HEK293 (cell line): ENCODE results near the gene SPECC1L.

ENCODE experiments used
- CTCF ChIA-PET: fragments of 350-600 bp; formaldehyde crosslinking; extraction: SDS; loops from one replicate; lab custom pipeline; 2021; ENCODE audit warnings: antibody characterized with exemption; lab: Yijun Ruan, JAX
- POLR2A ChIA-PET: fragments of 300-600 bp; formaldehyde crosslinking; extraction: SDS; loops from one replicate; lab custom pipeline; 2020; ENCODE audit warnings: antibody characterized with exemption, inconsistent platforms; lab: Yijun Ruan, JAX
- H3K27ac ChIP-seq: fragments of 200-500 bp; sonication (Bioruptor generic); 2 replicates; pipeline ENCODE4 v1.5.1; 2014; ENCODE audit warnings: low read depth, low read length, control low read depth, inconsistent platforms; ENCODE audit errors: extremely low read depth
- H3K36me3 ChIP-seq, 2 experiments: fragments of 200-500 bp in 1 of 2; sonication (Bioruptor generic) in 1 of 2; 1 replicate in 1 of 2; 2 replicates in 1 of 2; pipeline ENCODE4 v1.5.1; 2014 to 2017; ENCODE audit warnings: inconsistent platforms in 2 of 2, low read length in 2 of 2; ENCODE audit not compliant: control insufficient read depth in 2 of 2, insufficient read depth in 1 of 2
- H3K4me1 ChIP-seq: fragments of 200-500 bp; sonication (Bioruptor generic); 2 replicates; pipeline ENCODE4 v1.5.1; 2014; ENCODE audit warnings: mild to moderate bottlenecking, low read length, inconsistent platforms; ENCODE audit not compliant: control insufficient read depth, insufficient read depth
- H3K4me3 ChIP-seq: 2 replicates; pipeline ENCODE4 v1.5.1; 2011; ENCODE audit warnings: low read depth, mild to moderate bottlenecking, control low read depth, low read length, moderate library complexity
- H3K9me3 ChIP-seq: fragments of 200-500 bp; sonication (Bioruptor generic); 2 replicates; pipeline ENCODE4 v1.5.1; 2014; ENCODE audit warnings: low read depth, low read length, inconsistent platforms; ENCODE audit not compliant: control insufficient read depth, insufficient read depth
- AEBP2 ChIP-seq: fragments of 450-650 bp; formaldehyde crosslinking; IDR thresholded peaks from 2 replicates; pipeline ENCODE4 v1.5.1; 2016; ENCODE audit warnings: missing biosample characterization, missing genetic modification characterization, borderline replicate concordance
- FEZF1 ChIP-seq: fragments of 450-650 bp; formaldehyde crosslinking; IDR thresholded peaks from 2 replicates; pipeline ENCODE4 v1.5.1; 2016; ENCODE audit warnings: missing biosample characterization, missing genetic modification characterization
- HOXD13 ChIP-seq: sonication (generic); formaldehyde crosslinking; IDR thresholded peaks from 2 replicates; pipeline ENCODE4 v1.8.0; 2022; ENCODE audit warnings: missing genetic modification reagents, borderline replicate concordance
- PRDM1 ChIP-seq: fragments of 450-650 bp; formaldehyde crosslinking; IDR thresholded peaks from 2 replicates; pipeline ENCODE4; 2016; ENCODE audit warnings: missing biosample characterization, missing genetic modification characterization
- PRDM4 ChIP-seq: fragments of 450-650 bp; formaldehyde crosslinking; IDR thresholded peaks from 2 replicates; pipeline ENCODE4 v1.5.1; 2017; ENCODE audit warnings: missing biosample characterization, missing genetic modification characterization
- TRIM28 ChIP-seq: IDR thresholded peaks from 2 replicates; pipeline ENCODE4 v1.6.1; 2011; ENCODE audit warnings: low read length, control low read depth, borderline replicate concordance
- ZBTB48 ChIP-seq: fragments of 450-650 bp; formaldehyde crosslinking; IDR thresholded peaks from 2 replicates; pipeline ENCODE4 v1.5.1; 2016; ENCODE audit warnings: missing biosample characterization, missing genetic modification characterization
- ZBTB7A ChIP-seq: fragments of 450-650 bp; formaldehyde crosslinking; IDR thresholded peaks from 2 replicates; pipeline ENCODE4 v1.5.1; 2016; ENCODE audit warnings: low read depth, missing biosample characterization, missing genetic modification characterization
- ZNF10 ChIP-seq: fragments of 450-650 bp; formaldehyde crosslinking; IDR thresholded peaks from 2 replicates; pipeline ENCODE4 v1.5.1; 2017; ENCODE audit warnings: missing biosample characterization, missing genetic modification characterization
- ZNF16 ChIP-seq: fragments of 450-650 bp; formaldehyde crosslinking; IDR thresholded peaks from 2 replicates; pipeline ENCODE4 v1.5.1; 2016; ENCODE audit warnings: low read depth, missing biosample characterization, missing genetic modification characterization
- ZNF184 ChIP-seq: fragments of 450-650 bp; IDR thresholded peaks from 2 replicates; pipeline ENCODE4 v1.5.1; 2018; ENCODE audit warnings: missing biosample characterization, mild to moderate bottlenecking, missing genetic modification characterization
- ZNF2 ChIP-seq: fragments of 450-650 bp; formaldehyde crosslinking; IDR thresholded peaks from 2 replicates; pipeline ENCODE4 v1.5.1; 2016; ENCODE audit warnings: missing biosample characterization, missing genetic modification characterization
- ZNF223 ChIP-seq: fragments of 450-650 bp; formaldehyde crosslinking; IDR thresholded peaks from 2 replicates; pipeline ENCODE4 v1.5.1; 2016; ENCODE audit warnings: missing biosample characterization, missing genetic modification characterization
- ZNF23 ChIP-seq: fragments of 450-650 bp; formaldehyde crosslinking; IDR thresholded peaks from 2 replicates; pipeline ENCODE4 v1.5.1; 2016; ENCODE audit warnings: missing biosample characterization, missing genetic modification characterization, borderline replicate concordance
- ZNF26 ChIP-seq: fragments of 450-650 bp; formaldehyde crosslinking; IDR thresholded peaks from 2 replicates; pipeline ENCODE4 v1.5.1; 2016; ENCODE audit warnings: missing biosample characterization, missing genetic modification characterization
- ZNF354C ChIP-seq: fragments of 450-650 bp; formaldehyde crosslinking; IDR thresholded peaks from 2 replicates; pipeline ENCODE4 v1.5.1; 2016; ENCODE audit warnings: missing biosample characterization, missing genetic modification characterization, low read depth, borderline replicate concordance
- ZNF529 ChIP-seq: fragments of 450-650 bp; formaldehyde crosslinking; IDR thresholded peaks from 2 replicates; pipeline ENCODE4 v1.5.1; 2017; ENCODE audit warnings: missing genetic modification characterization, missing biosample characterization; ENCODE audit not compliant: insufficient replicate concordance
- ZNF555 ChIP-seq: fragments of 450-650 bp; formaldehyde crosslinking; conservative IDR thresholded peaks from 2 replicates; pipeline ENCODE4 v1.5.1; 2017; ENCODE audit warnings: missing biosample characterization, mild to moderate bottlenecking, missing genetic modification characterization, inconsistent platforms
- ZNF623 ChIP-seq: fragments of 450-650 bp; formaldehyde crosslinking; IDR thresholded peaks from 2 replicates; pipeline ENCODE4 v1.5.1; 2016; ENCODE audit warnings: missing biosample characterization, missing genetic modification characterization
- ZNF624 ChIP-seq: fragments of 450-650 bp; formaldehyde crosslinking; IDR thresholded peaks from 2 replicates; pipeline ENCODE4 v1.5.1; 2017; ENCODE audit warnings: missing biosample characterization, missing genetic modification characterization
- ZNF626 ChIP-seq: fragments of 450-650 bp; sonication (Bioruptor Pico); formaldehyde crosslinking; IDR thresholded peaks from 2 replicates; pipeline ENCODE4 v1.5.1; 2018; ENCODE audit warnings: missing biosample characterization, missing genetic modification characterization, inconsistent platforms
- ZNF837 ChIP-seq: fragments of 450-650 bp; formaldehyde crosslinking; IDR thresholded peaks from 2 replicates; pipeline ENCODE4 v1.5.1; 2016; ENCODE audit warnings: missing biosample characterization, missing genetic modification characterization
- TF ChIP-seq, protein P1 (sequence below): fragments of 450-650 bp; formaldehyde crosslinking; IDR thresholded peaks from 2 replicates; pipeline ENCODE4 v1.5.1; 2016; ENCODE audit warnings: missing biosample characterization, missing genetic modification characterization
- TF ChIP-seq, protein P2 (sequence below): fragments of 450-650 bp; IDR thresholded peaks from 2 replicates; pipeline ENCODE4 v1.5.1; 2018; ENCODE audit warnings: missing biosample characterization, missing genetic modification characterization
- TF ChIP-seq, protein P3 (sequence below): fragments of 450-650 bp; formaldehyde crosslinking; IDR thresholded peaks from 2 replicates; pipeline ENCODE4 v1.5.1; 2016; ENCODE audit warnings: missing biosample characterization, missing genetic modification characterization

SPECC1L gene

GRCh38 chr22:24451162-24451561, 180.5 kb downstream of the SPECC1L start:
- ChIA-PET POLR2A (no interaction called here), CTCF (no interaction called here)
- no peaks in the 10 kb centered on the region for H3K9me3 ChIP-seq
- H3K36me3 ChIP-seq = no peaks in the 10 kb centered on the region
- no peak overlapping the region for H3K27ac ChIP-seq
- no peak overlapping the region for H3K4me3 ChIP-seq
- H3K4me1 ChIP-seq = no peaks in the 10 kb centered on the region
- TF ChIP-seq ZNF837 = no peak
- TF ChIP-seq ZNF555 (tag by site-specific recombination) = no peak
- TF ChIP-seq ZNF624 (tag by site-specific recombination) = no peak
- no peak for TF ChIP-seq FEZF1 (tag by site-specific recombination)
- no peak for TF ChIP-seq ZNF26 (tag by site-specific recombination)
- TF ChIP-seq, protein P1, sequence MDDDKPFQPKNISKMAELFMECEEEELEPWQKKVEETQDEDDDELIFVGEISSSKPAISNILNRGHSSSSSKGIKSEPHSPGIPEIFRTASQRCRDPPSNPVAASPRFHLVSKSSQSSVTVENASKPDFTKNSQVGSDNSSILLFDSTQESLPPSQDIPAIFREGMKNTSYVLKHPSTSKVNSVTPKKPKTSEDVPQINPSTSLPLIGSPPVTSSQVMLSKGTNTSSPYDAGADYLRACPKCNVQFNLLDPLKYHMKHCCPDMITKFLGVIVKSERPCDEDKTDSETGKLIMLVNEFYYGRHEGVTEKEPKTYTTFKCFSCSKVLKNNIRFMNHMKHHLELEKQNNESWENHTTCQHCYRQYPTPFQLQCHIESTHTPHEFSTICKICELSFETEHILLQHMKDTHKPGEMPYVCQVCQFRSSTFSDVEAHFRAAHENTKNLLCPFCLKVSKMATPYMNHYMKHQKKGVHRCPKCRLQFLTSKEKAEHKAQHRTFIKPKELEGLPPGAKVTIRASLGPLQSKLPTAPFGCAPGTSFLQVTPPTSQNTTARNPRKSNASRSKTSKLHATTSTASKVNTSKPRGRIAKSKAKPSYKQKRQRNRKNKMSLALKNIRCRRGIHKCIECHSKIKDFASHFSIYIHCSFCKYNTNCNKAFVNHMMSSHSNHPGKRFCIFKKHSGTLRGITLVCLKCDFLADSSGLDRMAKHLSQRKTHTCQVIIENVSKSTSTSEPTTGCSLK (tag by site-specific recombination) = no peak
- no peak for TF ChIP-seq ZNF626 (tag by site-specific recombination)
- TF ChIP-seq, protein P2, sequence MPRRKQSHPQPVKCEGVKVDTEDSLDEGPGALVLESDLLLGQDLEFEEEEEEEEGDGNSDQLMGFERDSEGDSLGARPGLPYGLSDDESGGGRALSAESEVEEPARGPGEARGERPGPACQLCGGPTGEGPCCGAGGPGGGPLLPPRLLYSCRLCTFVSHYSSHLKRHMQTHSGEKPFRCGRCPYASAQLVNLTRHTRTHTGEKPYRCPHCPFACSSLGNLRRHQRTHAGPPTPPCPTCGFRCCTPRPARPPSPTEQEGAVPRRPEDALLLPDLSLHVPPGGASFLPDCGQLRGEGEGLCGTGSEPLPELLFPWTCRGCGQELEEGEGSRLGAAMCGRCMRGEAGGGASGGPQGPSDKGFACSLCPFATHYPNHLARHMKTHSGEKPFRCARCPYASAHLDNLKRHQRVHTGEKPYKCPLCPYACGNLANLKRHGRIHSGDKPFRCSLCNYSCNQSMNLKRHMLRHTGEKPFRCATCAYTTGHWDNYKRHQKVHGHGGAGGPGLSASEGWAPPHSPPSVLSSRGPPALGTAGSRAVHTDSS (tag by site-specific recombination) = no peak
- no peak for TF ChIP-seq PRDM4 (tag by site-specific recombination)
- TF ChIP-seq ZNF529 (tag by site-specific recombination) = no peak
- TF ChIP-seq PRDM1 (tag by site-specific recombination) = no peak
- no peak for TF ChIP-seq ZNF10 (tag by site-specific recombination)

DNA sequence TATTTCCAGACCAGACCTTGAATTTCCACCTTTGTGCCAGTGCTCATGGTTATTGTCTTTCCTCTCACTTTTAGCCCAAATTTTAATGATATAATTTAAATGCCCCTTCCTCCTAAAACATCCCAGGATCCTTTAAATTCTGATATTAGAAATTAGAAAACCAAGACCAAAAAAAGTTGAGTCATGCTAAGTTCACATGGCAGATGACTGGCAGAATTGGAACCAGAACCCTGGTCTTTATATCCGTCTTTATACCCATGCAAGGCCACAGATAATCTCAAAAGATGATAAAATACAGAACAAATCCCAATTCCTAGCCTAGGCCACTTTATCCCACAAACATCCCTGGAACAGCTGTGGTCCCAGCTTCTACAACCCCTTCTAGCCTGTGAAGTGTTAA, 183.2 kb downstream of the SPECC1L start:
- no peaks in the 10 kb centered on the region for H3K4me1 ChIP-seq
- POLR2A ChIA-PET = no interaction called here
- no peaks in the 10 kb centered on the region for H3K36me3 ChIP-seq
- H3K4me3 ChIP-seq = no peak overlapping the region
- no peak overlapping the region for H3K27ac ChIP-seq
- TF ChIP-seq ZNF223 (tag by site-specific recombination) (no peak), AEBP2 (tag by site-specific recombination) (no peak), ZNF184 (no peak), TRIM28 (no peak), HOXD13 (CRISPR knock-in tag) (no peak), ZNF354C (tag by site-specific recombination) (no peak), ZNF16 (tag by site-specific recombination) (no peak), ZBTB7A (tag by site-specific recombination) (no peak), ZNF2 (tag by site-specific recombination) (no peak), ZNF623 (tag by site-specific recombination) (no peak), ZNF23 (tag by site-specific recombination) (no peak), ZBTB48 (tag by site-specific recombination) (no peak)
- TF ChIP-seq, protein P3, sequence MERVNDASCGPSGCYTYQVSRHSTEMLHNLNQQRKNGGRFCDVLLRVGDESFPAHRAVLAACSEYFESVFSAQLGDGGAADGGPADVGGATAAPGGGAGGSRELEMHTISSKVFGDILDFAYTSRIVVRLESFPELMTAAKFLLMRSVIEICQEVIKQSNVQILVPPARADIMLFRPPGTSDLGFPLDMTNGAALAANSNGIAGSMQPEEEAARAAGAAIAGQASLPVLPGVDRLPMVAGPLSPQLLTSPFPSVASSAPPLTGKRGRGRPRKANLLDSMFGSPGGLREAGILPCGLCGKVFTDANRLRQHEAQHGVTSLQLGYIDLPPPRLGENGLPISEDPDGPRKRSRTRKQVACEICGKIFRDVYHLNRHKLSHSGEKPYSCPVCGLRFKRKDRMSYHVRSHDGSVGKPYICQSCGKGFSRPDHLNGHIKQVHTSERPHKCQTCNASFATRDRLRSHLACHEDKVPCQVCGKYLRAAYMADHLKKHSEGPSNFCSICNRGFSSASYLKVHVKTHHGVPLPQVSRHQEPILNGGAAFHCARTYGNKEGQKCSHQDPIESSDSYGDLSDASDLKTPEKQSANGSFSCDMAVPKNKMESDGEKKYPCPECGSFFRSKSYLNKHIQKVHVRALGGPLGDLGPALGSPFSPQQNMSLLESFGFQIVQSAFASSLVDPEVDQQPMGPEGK (tag by site-specific recombination) = no peak
- no peaks in the 10 kb centered on the region for H3K9me3 ChIP-seq
- CTCF ChIA-PET = no interaction called here
